Measurements from ENCODE around the gene RRAGC.

GRCh38 chr1:38826886-38827285, 32.7 kb downstream of the RRAGC start:
- TF ChIP-seq CTCF (conservative IDR thresholded peaks at IDR 0.05 in 1 of 2, IDR thresholded peaks at IDR 0.05 in 1 of 2; ENCODE audit: low read depth in 1 of 2, low read length in 2 of 2) (no peak), EZH2 (IDR thresholded peaks at IDR 0.05; ENCODE audit: low read length, missing control alignments) (no peak)
